COLO668 (cell line): ENCODE measurements around the gene MRPS34.

Experiments used
- DNase-seq: peaks from one replicate; lab custom pipeline; 2025; ENCODE audit not compliant: unreplicated experiment; lab: John Stamatoyannopoulos, UW

MRPS34 gene

GRCh38 chr16:1794908-1795666, 22.2 kb upstream of the MRPS34 start:
- DNase-seq, result no peak

DNA sequence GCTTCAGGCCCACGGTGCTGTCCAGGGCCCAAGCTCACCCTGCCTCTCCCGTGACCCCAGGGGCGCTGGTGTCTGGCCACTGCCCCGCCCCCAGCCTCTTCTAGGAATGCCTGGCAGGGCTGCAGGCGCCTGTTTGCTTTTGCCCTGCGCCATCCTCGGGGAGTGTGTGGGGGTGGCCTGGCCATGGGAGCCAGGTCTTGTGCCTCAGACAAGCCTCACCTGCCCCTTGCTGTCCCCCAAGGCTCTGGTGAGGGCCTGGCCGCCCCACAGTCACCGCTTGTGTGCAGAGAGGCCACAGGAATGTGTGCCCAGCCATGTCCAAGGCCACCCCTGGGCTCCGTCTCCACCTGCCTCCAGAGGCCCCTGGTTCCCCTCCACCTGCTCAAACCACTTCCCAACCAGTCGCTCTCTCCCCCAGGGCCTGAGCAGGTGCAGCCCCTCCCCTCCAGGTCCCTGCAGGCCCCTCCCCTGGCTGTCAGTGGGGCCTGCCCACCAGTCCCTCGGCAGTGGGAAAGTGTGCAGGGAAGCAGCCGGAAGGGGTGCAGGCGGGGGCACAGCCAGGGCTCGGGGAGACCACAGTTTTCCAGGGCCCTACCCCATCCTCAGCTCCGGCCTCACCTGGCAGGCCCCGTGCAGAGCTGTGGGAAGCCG, 21.4 kb upstream of the MRPS34 start:
- DNase-seq, result peak; percentile 86

DNA sequence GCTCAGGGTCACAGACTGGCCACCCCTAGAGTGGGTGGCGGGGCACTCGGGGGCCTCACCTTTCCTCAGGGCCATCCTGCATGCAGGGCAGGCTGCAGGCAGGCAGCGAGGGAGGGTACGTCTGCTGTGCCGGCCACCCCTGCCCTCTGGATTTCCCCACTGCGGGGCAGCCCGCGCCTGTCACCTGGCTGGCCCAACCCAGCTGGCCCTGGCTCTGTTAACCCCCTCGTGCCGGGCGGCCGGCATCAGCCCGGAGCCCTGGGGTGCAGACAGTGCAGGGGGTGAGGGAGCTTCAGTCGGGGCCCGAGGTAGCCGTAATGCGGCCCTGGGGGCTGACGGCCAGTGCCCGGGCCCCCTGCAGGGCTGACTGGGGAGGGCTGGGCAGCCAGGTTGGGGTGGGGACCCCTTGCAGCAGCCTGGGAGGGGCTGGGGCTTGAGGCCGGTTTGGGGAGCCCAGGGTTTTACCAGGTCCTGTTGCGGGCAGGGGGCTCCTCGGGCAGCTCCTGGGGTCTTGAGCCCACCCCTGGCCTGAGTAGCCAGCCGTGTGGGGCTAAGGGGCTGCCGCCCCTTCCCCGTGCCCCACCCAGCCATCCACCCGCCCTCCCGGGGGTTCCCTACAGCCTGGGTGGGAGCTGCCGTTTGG, 20.8 kb upstream of the MRPS34 start, which contains the start of gene IGFALS:
Gene IGFALS (minus strand): TSS at position 128 of the 643 bp plus-strand sequence. CDS start 53 bp downstream, at position 75.
- DNase-seq, result peak; percentile 52

- DNase-seq, result no peak
Measured at GRCh38 chr16:1792836-1793577, 20.1 kb upstream of the MRPS34 start.

DNA sequence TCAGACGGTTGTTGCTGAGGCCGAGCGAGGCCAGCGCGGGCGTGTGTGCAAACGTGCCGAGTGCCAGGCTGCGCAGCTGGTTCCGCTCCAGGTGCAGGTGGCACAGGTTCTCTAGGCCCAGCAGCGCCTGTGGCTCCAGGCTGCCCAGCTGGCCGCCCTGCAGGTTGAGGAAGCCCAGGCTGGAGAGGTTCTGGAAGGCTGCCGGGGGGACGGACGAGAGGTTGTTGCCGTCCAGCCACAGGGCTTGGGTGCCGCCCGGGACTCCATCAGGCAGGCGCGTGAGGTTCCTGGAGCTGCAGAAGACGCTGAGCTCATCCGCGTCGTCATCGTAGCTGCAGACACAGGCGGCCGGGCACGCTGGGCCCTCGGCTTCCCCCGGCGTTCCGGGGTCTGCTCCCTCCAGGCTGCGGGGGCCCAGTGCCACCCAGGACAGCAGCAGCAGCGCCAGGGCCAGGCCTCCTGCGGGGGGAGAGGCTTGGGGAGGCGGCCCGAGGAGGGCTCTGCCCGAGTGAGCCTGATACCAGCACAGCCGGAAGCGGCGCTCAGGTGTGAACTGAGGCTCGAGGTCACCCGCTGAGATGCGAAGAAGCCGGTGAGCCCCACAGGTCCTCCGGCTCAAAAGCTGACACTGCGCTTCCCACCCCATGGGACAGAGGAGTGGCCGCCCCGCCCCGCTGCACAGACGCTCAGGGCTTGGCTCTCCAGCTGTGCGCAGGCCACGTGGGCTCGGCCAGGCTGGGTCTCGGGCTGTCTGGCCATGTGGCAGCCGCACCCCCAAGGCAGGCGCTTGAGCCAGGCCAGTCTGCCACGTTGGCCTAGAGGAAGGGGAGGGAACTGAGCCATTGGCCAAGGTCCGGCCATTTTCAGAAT, 19.2 kb upstream of the MRPS34 start:
- no peak for DNase-seq

DNA sequence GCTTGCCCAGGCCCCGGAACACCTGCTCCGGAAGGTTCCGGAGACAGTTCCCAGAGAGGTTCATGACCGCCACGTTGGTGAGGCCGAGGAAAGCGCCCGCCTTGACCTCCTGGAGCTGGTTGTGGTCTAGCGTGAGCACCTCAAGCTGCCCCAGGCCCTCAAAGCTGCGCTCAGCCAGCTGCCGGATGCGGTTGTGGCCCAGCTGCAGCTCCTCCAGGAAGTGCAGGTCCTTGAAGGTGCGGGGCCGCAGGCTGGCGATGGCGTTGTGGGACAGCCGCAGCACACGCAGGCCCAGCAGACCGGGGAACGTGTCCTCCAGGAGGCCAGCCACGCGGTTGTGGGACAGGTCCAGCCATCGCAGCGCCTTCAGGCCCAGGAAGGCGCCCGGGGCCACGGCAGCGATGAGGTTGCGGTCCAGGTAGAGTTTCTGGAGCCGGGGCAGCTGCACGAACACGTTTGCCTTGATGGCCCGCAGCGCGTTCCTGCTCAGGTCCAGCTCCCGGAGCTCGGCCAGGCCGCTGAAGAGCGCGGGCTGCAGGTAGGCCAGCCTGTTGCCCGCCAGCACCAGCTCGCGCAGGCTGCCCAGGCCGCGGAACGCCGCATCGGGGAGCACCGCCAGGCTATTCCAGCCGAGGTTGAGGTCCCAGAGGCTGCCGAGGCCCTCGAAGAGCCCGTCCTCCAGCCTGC, 18.5 kb upstream of the MRPS34 start:
- DNase-seq, result no peak

- no peak for DNase-seq
Measured at GRCh38 chr16:1790611-1791255, 17.8 kb upstream of the MRPS34 start.

DNA sequence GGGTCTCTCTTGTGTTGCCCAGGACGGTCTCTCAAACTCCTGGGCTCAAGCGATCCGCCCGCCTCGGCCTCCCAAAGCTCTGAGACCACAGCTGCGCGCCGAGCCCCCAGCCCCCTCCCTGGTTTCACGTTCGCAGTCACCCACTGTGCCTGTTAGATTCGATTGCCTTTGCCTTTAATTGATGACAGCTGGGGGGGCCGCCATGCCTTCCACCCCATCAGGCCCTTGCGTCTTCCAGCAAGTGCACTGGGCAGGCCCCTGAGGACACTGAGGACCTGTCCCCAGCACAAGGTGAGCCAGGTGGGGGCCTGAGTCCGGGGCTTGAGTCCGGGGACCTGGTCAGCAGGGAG, 17.3 kb upstream of the MRPS34 start:
- no peak for DNase-seq

- DNase-seq, result no peak
Measured at GRCh38 chr16:1789643-1790045, 16.7 kb upstream of the MRPS34 start.

DNA sequence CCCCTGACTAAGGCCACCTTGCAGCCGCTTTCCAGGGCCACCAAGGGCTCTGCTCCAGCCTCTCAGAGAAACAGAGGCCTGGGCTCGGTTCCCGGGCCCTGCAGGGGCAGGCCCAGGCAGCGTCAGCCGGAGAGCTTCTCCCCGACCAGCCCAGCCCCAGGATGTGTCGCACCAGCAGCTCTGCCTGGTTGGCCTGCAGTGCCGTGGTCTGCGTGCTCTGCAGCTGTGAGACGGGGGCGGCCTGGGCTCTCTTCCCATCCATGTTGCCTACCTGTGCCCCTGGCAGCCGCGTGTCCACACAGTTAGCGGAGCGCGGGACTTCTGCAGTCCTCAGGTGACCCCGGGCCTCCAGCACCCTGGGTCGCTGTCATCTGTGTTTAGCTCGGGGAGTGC, 15.8 kb upstream of the MRPS34 start:
- no peak for DNase-seq

GRCh38 chr16:1788095-1788707, 15.3 kb upstream of the MRPS34 start:
- no peak for DNase-seq

- no peak for DNase-seq
Measured at GRCh38 chr16:1787322-1788094, 14.6 kb upstream of the MRPS34 start.

- DNase-seq, result no peak
Measured at GRCh38 chr16:1787056-1787321, 14.1 kb upstream of the MRPS34 start.

DNA sequence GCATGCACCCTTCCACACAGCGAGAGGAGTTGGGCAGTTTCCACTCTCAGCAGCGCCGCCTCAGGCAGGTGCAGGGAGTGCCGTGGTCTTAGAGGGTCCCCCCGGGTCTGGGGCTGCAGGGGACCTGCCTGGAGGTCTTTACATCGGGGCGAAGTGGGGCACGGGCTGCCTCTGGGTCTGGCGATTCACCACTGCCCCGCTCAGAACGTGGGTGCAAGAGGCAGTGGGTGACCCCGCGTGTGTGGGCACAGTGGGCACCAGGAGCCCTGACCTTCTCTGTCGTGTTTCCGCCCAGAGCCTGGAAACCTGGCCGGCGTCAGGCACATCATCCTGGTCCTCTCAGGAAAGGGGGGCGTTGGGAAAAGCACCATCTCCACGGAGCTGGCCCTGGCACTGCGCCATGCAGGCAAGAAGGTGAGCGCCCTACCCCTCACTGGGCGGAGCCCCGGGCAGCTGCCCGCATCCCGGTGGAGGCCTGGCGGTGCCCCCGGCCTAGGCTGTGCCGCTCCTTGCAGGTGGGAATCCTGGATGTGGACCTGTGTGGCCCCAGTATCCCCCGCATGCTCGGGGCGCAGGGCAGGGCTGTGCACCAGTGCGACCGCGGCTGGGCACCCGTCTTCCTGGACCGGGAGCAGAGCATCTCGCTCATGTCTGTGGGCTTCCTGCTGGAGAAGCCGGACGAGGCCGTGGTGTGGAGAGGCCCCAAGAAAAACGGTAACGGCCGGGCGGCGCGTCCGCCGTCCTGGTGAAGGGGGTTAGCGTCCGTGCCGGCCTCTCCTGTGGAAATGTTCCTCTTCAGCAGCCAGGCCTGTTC, 13.5 kb upstream of the MRPS34 start:
- no peak for DNase-seq

DNA sequence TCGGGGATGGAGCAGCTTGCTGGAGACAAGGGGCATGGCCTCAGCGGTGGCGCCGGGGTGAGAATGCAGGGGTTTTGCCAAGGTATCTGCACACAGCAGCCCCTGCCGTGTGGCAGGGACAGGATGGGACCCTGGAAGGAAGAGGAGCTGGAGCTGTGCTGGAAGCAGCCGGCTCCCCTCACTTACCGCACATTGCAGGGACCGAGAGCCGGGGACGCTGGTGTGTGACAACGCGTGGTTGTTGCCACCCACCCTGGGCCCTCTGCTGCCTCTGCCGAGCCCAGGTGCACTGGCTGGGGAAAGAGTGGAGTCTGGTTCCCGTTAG, 12.9 kb upstream of the MRPS34 start:
- no peak for DNase-seq

GRCh38 chr16:1784977-1785845, 12.3 kb upstream of the MRPS34 start:
- no peak for DNase-seq
